Activated CD4-positive, alpha-beta memory T cell treated with anti-CD3 and anti-CD28 coated beads, Interleukin-2, amount 10 ng/mL, durations not matched to agents 7 days and 5 days (primary cell): ENCODE data around the gene PLA1A. TPM values are rescaled to one million over a fixed set of nuclear protein-coding genes. Genes with fewer than 3 reads are reported as not detected.

Experiments used
- CTCF ChIA-PET: fragments of 350-600 bp; sonication (Branson Sonifier 250); formaldehyde crosslinking; loops from one replicate; lab custom pipeline; 2021; ENCODE audit warnings: antibody characterized with exemption, inconsistent platforms; lab: Charles Lee
- POLR2A ChIA-PET: fragments of 350-600 bp; sonication (Branson Sonifier 250); formaldehyde crosslinking; loops from one replicate; lab custom pipeline; 2021; ENCODE audit warnings: antibody characterized with exemption; lab: Charles Lee
- DNase-seq: peaks from one replicate; pipeline ENCODE4 v3.0.0-alpha.2; 2020
- H3K27ac Mint-ChIP-seq: one replicate; pipeline ENCODE4 v1.8.0; 2021; ENCODE audit warnings: mild to moderate bottlenecking, mixed read lengths
- H3K27me3 Mint-ChIP-seq: one replicate; pipeline ENCODE4 v1.8.0; 2021; ENCODE audit warnings: mixed read lengths
- H3K36me3 Mint-ChIP-seq: one replicate; pipeline ENCODE4 v1.8.0; 2021; ENCODE audit warnings: low read depth, mixed read lengths
- H3K4me1 Mint-ChIP-seq: one replicate; pipeline ENCODE4 v1.8.0; 2021; ENCODE audit warnings: mixed read lengths
- H3K4me3 Mint-ChIP-seq: one replicate; pipeline ENCODE4 v1.8.0; 2021; ENCODE audit warnings: mild to moderate bottlenecking, mixed read lengths
- H3K9me3 Mint-ChIP-seq: one replicate; pipeline ENCODE4 v1.8.0; 2021; ENCODE audit warnings: mixed read lengths
- total RNA-seq, 2 experiments: library from RNA; stranded (reverse); gene quantifications; one replicate each; pipeline ENCODE4 v1.2.3, GENCODE V29; 2021

The PLA1A gene
- total RNA-seq, 2 experiments from 2014 or later = 0.25 TPM; not detected in 1

DNA sequence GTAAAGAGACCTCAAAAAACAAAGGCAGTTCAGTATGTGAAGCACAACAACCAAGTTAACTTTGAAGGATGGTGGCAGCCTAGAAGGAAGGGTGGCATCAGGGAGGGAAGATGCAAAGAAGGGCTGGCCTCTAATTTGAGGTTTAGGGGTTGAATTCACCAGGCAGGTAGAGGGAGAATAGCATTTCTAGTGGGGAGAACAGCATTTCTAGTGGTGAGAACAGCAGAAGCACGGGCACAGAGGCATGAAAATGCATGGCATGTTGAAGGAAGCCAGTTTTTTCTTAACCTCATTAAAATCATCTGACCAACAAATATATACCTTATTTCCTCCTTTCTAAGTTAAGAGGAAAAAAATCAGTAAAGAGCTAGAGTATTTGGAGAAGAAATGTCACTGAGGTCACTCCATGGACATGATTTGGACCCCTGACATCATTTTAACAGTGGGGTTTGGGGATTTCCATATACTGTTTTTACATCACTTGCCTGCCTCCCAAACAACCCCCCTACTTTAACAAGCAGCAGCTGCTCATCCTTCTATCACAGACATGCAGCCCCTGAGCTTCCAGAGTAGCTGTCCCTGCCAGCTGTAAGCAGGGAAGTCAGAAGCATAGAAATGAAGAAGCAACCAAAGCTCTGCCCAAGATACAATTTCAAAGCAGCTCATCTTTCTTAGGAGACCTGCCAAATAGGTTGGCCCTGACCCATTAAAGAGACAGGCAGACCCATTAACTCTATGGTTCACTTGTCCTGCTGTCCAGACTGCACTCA is 65.1 kb downstream of the PLA1A start:
- Mint-ChIP-seq H3K4me3 (no peak overlapping the region), H3K27me3 (no peaks in the 10 kb centered on the region), H3K4me1 (peaks cover 18% of the 10 kb centered on the region), H3K36me3 (peaks cover 22% of the 10 kb centered on the region), H3K9me3 (no peaks in the 10 kb centered on the region), H3K27ac (no peak overlapping the region)
- CTCF ChIA-PET = interaction anchor here (1.8 to 2.1 kb wide), 2 partner anchors 10 to 62 kb away, joined by 4 to 5 read pairs; no protein-coding TSS in a partner anchor
- no peak for DNase-seq
- POLR2A ChIA-PET = interaction anchor here (1.1 to 3.8 kb wide), 4 partner anchors 9 to 104 kb away, joined by 3 to 19 read pairs (median 6); partner anchors contain the start of genes CD80 and COX17

DNA sequence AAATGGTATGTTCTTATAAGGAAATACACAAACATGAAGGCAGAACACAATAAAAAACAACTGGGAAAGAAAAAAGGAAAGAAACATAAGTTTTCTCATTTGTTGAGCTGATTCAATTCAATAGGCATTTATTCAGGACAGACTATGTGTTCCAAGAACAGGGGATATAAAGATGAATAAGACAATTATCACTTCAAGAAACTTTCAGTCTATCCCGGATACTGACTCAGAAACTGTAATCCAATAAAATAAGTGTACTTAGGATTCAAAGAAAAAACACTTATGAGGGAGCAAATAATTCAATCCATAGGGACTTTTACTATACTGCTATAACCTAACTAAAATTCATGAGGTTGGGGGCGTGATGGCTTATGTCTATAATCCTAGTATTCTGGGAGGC is 66.2 kb downstream of the PLA1A start:
- Mint-ChIP-seq H3K4me1 (peaks cover 11% of the 10 kb centered on the region), H3K9me3 (no peaks in the 10 kb centered on the region), H3K36me3 (peaks cover 23% of the 10 kb centered on the region), H3K27me3 (no peaks in the 10 kb centered on the region), H3K4me3 (no peak overlapping the region), H3K27ac (no peak overlapping the region)
- ChIA-PET POLR2A (interaction anchor here (1.1 to 3.8 kb wide), 4 partner anchors 9 to 105 kb away, joined by 3 to 19 read pairs (median 6); partner anchors contain the start of genes CD80 and COX17), CTCF (interaction anchor here (1.8 kb wide), 1 partner anchor 9 kb away, joined by 4 read pairs; no protein-coding TSS in a partner anchor)
- no peak for DNase-seq

DNA sequence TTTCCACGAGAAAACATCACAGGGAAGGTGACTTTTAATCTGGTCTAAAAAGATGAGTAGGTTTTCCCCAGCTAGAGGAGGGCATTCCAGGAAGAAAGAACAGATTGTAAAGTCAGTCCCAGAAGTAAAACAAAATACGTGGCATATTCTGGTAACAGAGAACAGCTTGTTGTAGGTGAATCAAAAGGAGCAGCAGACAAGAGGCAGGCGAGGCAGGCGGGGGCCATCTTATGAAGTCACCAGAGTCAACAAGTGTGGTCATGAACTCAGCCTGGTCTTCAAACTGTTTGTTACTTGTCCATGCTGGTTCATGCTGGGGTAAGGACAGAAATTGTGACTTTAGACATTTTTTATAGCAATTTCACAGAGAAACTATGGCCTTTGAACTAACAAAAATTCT is 66.7 kb downstream of the PLA1A start:
- Mint-ChIP-seq H3K4me1 (peaks cover 11% of the 10 kb centered on the region), H3K9me3 (no peaks in the 10 kb centered on the region), H3K27ac (no peak overlapping the region), H3K36me3 (peaks cover 28% of the 10 kb centered on the region), H3K27me3 (no peaks in the 10 kb centered on the region), H3K4me3 (no peak overlapping the region)
- DNase-seq = no peak
- POLR2A ChIA-PET = interaction anchor here (1.3 to 3.8 kb wide), 3 partner anchors 11 to 19 kb away, joined by 3 to 19 read pairs (median 3); partner anchors contain the start of gene COX17
- CTCF ChIA-PET = interaction anchor here (1.8 kb wide), 1 partner anchor 8 kb away, joined by 4 read pairs; no protein-coding TSS in a partner anchor

DNA sequence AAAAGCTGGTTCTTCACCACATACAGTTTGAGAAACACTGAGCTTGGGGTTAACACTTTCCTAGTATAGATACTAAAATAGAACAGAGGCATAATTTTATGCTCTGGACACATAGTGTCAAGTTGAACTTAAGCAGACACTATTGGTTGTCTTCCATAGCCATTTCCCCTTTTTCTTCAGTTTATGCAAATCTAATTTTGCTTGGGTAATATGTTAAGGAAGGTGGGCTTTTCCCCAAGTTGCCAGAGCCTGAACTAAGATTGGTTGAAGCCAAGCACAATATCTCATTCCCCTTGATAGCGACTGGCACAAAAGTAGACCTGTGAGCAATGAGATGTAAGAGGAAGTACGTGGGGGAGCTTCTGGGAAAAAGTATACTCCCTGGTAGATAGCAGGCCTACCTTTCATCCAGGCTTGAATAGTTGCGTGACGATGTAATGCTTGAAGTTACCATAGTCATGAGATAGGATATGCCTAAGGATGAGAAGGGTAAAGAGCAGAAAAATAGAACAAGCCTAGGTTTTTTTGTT is 67.2 kb downstream of the PLA1A start:
- ChIA-PET POLR2A (interaction anchor here (1.3 to 3.8 kb wide), 2 partner anchors 12 to 19 kb away, joined by 3 to 19 read pairs; partner anchors contain the start of gene COX17), CTCF (no interaction called here)
- no peak for DNase-seq
- no peak overlapping the region for H3K27ac Mint-ChIP-seq
- H3K4me1 Mint-ChIP-seq = peaks cover 12% of the 10 kb centered on the region
- no peaks in the 10 kb centered on the region for H3K9me3 Mint-ChIP-seq
- peaks cover 32% of the 10 kb centered on the region for H3K36me3 Mint-ChIP-seq
- no peaks in the 10 kb centered on the region for H3K27me3 Mint-ChIP-seq
- H3K4me3 Mint-ChIP-seq = no peak overlapping the region

DNA sequence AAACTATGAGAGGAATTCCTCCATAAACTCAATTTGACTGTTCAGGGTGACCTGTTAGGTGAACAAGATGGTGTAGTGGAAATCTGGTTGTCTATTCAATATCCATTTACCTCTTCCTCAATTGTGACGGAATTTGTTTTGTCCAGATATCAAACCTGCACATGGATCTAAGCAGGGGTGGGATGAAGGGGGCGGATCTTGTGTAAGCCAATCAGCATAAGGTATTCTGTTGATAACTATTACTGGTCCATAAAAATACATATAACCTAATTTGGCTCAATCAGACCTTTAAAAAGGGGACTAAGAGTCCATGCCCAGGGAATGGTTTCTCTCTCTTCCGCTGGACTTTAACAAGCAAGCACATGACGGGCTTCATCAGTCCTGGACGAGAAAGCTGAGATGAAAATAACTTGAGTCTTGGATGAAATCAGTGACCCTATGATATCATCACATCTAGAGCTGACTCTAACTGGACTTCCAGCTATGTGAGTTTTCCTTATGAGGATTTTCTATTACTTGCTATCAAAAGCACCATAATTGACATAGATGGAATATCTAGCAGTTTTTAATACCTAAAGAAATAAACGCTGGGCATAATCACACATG is 68.4 kb downstream of the PLA1A start:
- Mint-ChIP-seq H3K9me3 (no peaks in the 10 kb centered on the region), H3K4me1 (peaks cover 13% of the 10 kb centered on the region), H3K27me3 (no peaks in the 10 kb centered on the region), H3K4me3 (no peak overlapping the region), H3K36me3 (peaks cover 42% of the 10 kb centered on the region), H3K27ac (no peak overlapping the region)
- DNase-seq = no peak
- ChIA-PET CTCF (interaction anchor here (1.0 to 1.3 kb wide), 2 partner anchors 15 to 66 kb away, joined by 3 read pairs; no protein-coding TSS in a partner anchor), POLR2A (interaction anchor here (1.3 to 3.8 kb wide), 2 partner anchors 10 to 11 kb away, joined by 5 to 19 read pairs; partner anchors contain the start of gene COX17)

DNA sequence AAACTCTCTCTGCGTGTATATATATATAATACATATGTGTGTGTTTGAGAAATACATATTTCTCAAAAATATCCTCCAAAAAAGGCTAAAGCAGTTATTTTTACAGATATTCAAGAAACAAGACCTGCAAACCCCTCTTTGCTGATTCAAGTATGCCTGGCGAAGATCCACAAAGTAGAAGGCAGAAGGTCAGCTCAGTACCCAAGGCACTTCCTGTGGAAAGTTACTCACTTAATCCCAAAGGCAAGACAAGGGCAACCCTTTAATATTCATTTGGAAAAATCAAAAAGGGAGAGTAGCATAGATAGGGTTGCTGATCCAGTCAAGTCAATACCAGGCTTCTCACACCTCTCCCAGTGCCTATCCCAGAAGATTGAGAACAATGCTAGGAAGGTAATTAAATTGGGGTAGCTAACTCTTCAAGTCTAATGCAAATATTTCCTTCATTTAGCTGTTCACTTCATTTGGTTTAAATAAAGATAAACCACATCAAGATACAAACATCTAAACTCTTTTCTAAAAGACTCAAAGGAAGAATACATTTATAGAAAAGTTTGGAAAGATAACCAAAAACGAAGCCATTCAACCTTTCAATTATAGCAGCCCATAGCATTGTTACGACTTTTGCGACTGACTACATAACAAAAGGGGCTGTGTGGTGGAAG is 72.4 kb downstream of the PLA1A start:
- H3K4me3 Mint-ChIP-seq = no peak overlapping the region
- POLR2A ChIA-PET = no interaction called here

DNA sequence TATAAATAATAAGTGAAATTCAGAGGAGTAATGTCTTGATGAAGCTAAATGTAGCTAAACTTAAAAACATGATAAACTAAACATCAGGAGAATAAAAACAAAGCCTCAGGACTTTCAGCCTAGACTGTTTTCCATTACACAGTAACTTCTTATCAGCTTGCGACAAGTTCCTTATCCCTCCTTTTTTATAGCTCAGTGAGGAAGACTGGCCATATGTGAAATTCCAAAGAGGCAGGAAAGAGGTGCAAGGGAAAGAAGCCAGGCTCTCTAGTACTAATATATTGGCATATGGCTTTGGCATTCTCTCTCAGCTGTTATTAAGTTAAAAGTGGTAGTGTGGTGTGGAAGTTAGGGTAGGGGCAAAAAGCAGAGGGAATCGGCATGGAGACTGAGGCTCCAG is 75.1 kb downstream of the PLA1A start:
- peaks cover 34% of the 10 kb centered on the region for H3K4me1 Mint-ChIP-seq
- no peaks in the 10 kb centered on the region for H3K9me3 Mint-ChIP-seq
- DNase-seq = no peak
- ChIA-PET POLR2A (interaction anchor here (0.8 to 2.4 kb wide), 4 partner anchors 10 to 423 kb away, joined by 3 to 9 read pairs (median 4); no protein-coding TSS in a partner anchor), CTCF (interaction anchor here (0.9 to 1.4 kb wide), 4 partner anchors 9 to 114 kb away, joined by 3 to 4 read pairs (median 4); partner anchors contain the start of gene CD80)
- H3K27me3 Mint-ChIP-seq = no peaks in the 10 kb centered on the region
- no peak overlapping the region for H3K4me3 Mint-ChIP-seq
- H3K36me3 Mint-ChIP-seq = peaks cover 60% of the 10 kb centered on the region
- H3K27ac Mint-ChIP-seq = no peak overlapping the region

More for the DNA sequence above, 72.4 kb downstream of the PLA1A start:
- Mint-ChIP-seq H3K27me3 (no peaks in the 10 kb centered on the region), H3K27ac (no peak overlapping the region), H3K4me1 (peaks cover 16% of the 10 kb centered on the region), H3K9me3 (no peaks in the 10 kb centered on the region), H3K36me3 (peaks cover 68% of the 10 kb centered on the region)
- DNase-seq = no peak
- CTCF ChIA-PET = no interaction called here

DNA sequence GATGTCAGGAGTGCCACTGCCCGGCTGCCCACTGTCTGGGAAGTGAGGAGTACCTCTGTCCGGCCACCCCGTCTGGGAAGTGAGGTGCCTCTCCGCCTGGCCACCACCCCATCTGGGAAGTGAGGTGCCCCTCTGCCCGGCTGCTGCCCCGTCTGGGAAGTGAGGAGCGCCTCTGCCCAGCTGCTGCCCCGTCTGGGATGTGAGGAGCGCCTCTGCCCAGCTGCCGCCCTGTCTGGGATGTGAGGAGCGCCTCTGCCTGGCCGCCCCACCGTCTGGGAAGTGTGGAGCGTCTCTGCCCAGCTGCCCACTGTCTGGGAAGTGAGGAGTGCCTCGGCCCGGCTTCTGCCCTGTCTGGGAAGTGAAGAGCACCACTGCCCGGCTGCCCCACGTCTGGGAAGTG is 76.2 kb downstream of the PLA1A start:
- Mint-ChIP-seq H3K4me3 (no peak overlapping the region), H3K27ac (no peak overlapping the region), H3K9me3 (no peaks in the 10 kb centered on the region), H3K27me3 (no peaks in the 10 kb centered on the region), H3K36me3 (peaks cover 59% of the 10 kb centered on the region), H3K4me1 (peaks cover 35% of the 10 kb centered on the region)
- ChIA-PET POLR2A (no interaction called here), CTCF (no interaction called here)
- DNase-seq = no peak

DNA sequence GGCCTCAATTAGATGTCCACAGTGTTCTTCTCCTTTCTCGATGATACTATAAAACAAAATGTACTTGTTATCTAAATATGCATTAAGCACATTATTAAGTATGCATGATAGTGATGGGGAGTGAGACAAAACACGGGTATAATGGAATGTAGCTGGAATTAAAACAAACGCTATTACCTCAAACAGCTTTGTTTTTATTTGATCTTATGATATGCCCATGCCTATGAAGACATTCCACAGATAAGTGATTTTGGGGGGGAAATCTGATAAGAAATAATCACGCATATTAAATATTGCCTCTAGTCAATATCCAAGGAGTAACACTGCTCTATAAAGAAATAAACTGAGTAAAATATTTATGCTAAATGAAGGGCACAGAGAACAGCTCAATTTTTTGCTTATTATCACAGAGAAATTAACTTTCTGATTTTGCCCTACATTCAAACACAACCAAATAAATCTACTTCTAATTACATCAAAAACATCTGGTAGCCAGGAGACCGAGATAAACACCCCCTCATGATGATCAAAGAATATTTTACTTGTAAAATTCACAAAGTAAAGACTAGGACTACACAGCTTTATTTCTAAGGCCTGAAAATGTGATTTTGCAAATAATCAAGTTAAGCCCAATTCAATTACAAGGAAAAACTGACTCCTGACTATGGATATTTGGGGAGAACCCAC is 77.6 kb downstream of the PLA1A start:
- H3K9me3 Mint-ChIP-seq = no peaks in the 10 kb centered on the region
- POLR2A ChIA-PET = interaction anchor here (0.6 to 3.6 kb wide), 18 partner anchors 8 to 674 kb away, joined by 3 to 32 read pairs (median 7); partner anchors contain the start of genes ADPRH, CD80, GSK3B and LRRC58

DNA sequence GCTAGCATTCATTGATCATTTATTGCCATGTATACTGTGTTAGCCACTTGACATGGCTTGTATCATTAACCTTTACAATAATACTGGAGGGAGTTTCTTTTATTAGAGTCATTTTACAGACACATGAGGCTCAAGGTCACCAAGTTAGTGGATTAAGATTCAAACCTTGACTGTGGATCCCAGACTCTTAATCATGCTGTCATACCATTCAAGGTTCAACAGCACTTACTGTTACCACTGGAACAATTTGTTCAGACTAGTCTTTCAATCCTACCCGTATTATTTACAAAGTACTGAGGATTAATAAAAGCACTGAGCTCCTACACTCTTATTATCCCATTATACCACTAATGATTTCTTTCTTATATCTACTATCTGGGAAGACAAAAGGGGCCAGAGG is 78.3 kb downstream of the PLA1A start:
- no peaks in the 10 kb centered on the region for H3K27me3 Mint-ChIP-seq
- H3K9me3 Mint-ChIP-seq = no peaks in the 10 kb centered on the region
- peaks cover 33% of the 10 kb centered on the region for H3K4me1 Mint-ChIP-seq
- peak overlapping the region; percentile 74 for H3K4me3 Mint-ChIP-seq
- peak overlapping the region; percentile 92 for H3K27ac Mint-ChIP-seq
- ChIA-PET POLR2A (interaction anchor here (1.0 to 3.6 kb wide), 20 partner anchors 9 to 673 kb away, joined by 3 to 33 read pairs (median 10); partner anchors contain the start of genes CD80, LRRC58, POGLUT1 and TIMMDC1), CTCF (interaction anchor here (1.0 to 3.3 kb wide), 4 partner anchors 18 to 213 kb away, joined by 3 to 18 read pairs (median 4); partner anchors contain the start of genes CD80 and TMEM39A)
- H3K36me3 Mint-ChIP-seq = peaks cover 40% of the 10 kb centered on the region
- DNase-seq = no peak

More for the DNA sequence above, 77.6 kb downstream of the PLA1A start:
- peaks cover 46% of the 10 kb centered on the region for H3K36me3 Mint-ChIP-seq
- peaks cover 33% of the 10 kb centered on the region for H3K4me1 Mint-ChIP-seq
- H3K27me3 Mint-ChIP-seq = no peaks in the 10 kb centered on the region
- H3K4me3 Mint-ChIP-seq = peak overlapping the region; percentile 74
- CTCF ChIA-PET = interaction anchor here (1.0 to 3.3 kb wide), 5 partner anchors 17 to 211 kb away, joined by 3 to 18 read pairs (median 3); partner anchors contain the start of gene CD80
- H3K27ac Mint-ChIP-seq = peak overlapping the region; percentile 92
- DNase-seq = no peak
